Large intestine (tissue), 3 donors: ENCODE measurements around the gene TNPO1. TPM values are rescaled to one million over a fixed set of nuclear protein-coding genes. Genes with fewer than 3 reads are reported as not detected.

ENCODE experiments used
- DNase-seq, 2 donors: peaks; one replicate each; pipeline versions ENCODE4 v3.0.0 to v3.0.0-alpha.2; 2013
- H3K27ac ChIP-seq: one replicate; pipeline ENCODE4 v1.5.1; 2013; ENCODE audit warnings: low read length
- H3K27me3 ChIP-seq: 2 replicates; pipeline ENCODE4 v1.6.1; 2013; ENCODE audit warnings: low read length; ENCODE audit not compliant: control insufficient read depth, insufficient read depth
- H3K36me3 ChIP-seq: 2 replicates; pipeline ENCODE4 v1.6.1; 2013; ENCODE audit warnings: low read length; ENCODE audit not compliant: control insufficient read depth, insufficient read depth
- H3K4me1 ChIP-seq: one replicate; pipeline ENCODE4 v1.6.1; 2013; ENCODE audit warnings: low read length; ENCODE audit not compliant: control insufficient read depth, insufficient read depth
- H3K4me3 ChIP-seq: one replicate; pipeline ENCODE4 v1.5.1; 2013; ENCODE audit warnings: low read length
- H3K9me3 ChIP-seq: one replicate; pipeline ENCODE4 v1.6.1; 2013; ENCODE audit warnings: mild to moderate bottlenecking, low read depth, low read length, moderate library complexity; ENCODE audit not compliant: control insufficient read depth
- WGBS: methylation state at CpG from one replicate; pipeline ENCODE4 v1.1.5; 2013; ENCODE audit warnings: low lambda C conversion rate; ENCODE audit not compliant: insufficient coverage; 5-methylcytosine and 5-hydroxymethylcytosine counted together
- polyA plus RNA-seq: library from polyadenylated mRNA; unstranded; fragments of 120-200 nt; gene quantifications from one replicate; pipeline ENCODE4 v1.2.1, GENCODE V29; 2013

The TNPO1 gene
- polyA plus RNA-seq, 1 donor: 68.3 TPM

DNA sequence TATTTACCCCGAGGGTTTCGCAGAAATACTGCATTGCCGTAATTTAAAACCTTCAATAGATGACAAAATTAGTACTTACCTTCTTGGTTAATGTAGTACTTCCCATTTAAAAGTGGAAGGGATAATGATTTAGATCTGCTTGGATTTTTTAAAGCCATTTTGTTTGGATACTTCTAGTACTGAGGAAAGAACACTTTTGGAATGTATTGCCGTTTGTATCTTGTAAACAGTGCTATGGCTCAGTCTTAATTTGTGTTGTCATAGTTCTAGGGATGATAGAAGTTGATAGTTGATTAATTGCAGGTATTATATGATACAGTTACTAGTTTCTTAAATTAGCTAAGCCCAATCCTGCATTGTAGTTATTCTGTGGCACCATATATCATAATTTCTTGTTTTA lies 33.1 kb downstream of the TNPO1 start:
- H3K27me3 ChIP-seq: no peaks in the 10 kb centered on the region
- H3K36me3 ChIP-seq: peaks cover 15% of the 10 kb centered on the region
- peak in 1 of 2 donors; percentile 16 for DNase-seq
- WGBS: 0% methylated on average over 1 of the region's 4 CpGs
- H3K9me3 ChIP-seq: peaks cover 3% of the 10 kb centered on the region
- peak overlapping the region; percentile 59 for H3K27ac ChIP-seq
- peak overlapping the region; percentile 72 for H3K4me3 ChIP-seq
- peaks cover 3% of the 10 kb centered on the region for H3K4me1 ChIP-seq

- 29% methylated on average over 1 of the region's 2 CpGs for WGBS
These were observed 33.7 kb downstream of the TNPO1 start for GRCh38 chr5:72850113-72850512.

GRCh38 chr5:72852356-72852755 lies 35.9 kb downstream of the TNPO1 start:
- no peak for DNase-seq
- 71% methylated on average over 1 of the region's 4 CpGs for WGBS
- Histone ChIP-seq H3K9me3 (peaks cover 3% of the 10 kb centered on the region), H3K4me1 (peaks cover 3% of the 10 kb centered on the region), H3K27me3 (no peaks in the 10 kb centered on the region), H3K27ac (no peak overlapping the region), H3K36me3 (peaks cover 38% of the 10 kb centered on the region), H3K4me3 (no peak overlapping the region)

More at GRCh38 chr5:72850113-72850512, 33.7 kb downstream of the TNPO1 start:
- Histone ChIP-seq H3K4me1 (peaks cover 3% of the 10 kb centered on the region), H3K27me3 (no peaks in the 10 kb centered on the region), H3K27ac (no peak overlapping the region), H3K9me3 (peaks cover 3% of the 10 kb centered on the region), H3K36me3 (peaks cover 18% of the 10 kb centered on the region), H3K4me3 (peak overlapping the region; percentile 72)
- DNase-seq: no peak

DNA sequence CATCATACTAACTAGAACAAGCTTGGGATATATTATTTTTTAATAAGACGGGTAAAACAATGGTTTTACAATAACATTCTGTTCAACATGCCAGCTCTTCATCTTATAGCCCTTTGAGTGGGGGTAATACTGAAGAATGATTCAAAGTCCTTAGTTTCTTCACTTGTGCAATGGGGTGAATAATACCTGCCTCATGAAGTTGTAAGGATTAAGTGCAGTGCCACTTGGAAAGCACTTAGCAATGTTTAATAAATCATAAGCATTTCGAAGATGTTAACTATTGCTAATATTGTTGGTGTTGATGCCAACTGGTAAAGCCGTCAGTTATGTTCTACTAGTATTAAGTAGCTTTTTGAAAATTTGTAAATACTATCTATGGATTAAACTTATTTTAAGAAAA lies 38.0 kb downstream of the TNPO1 start:
- DNase-seq: no peak
- Histone ChIP-seq H3K36me3 (peaks cover 47% of the 10 kb centered on the region), H3K9me3 (no peaks in the 10 kb centered on the region), H3K4me3 (no peak overlapping the region), H3K27ac (no peak overlapping the region), H3K27me3 (no peaks in the 10 kb centered on the region), H3K4me1 (peaks cover 3% of the 10 kb centered on the region)
- 67% methylated on average over 1 of the region's 3 CpGs for WGBS

GRCh38 chr5:72855821-72856220 lies 39.4 kb downstream of the TNPO1 start:
- peaks cover 3% of the 10 kb centered on the region for H3K4me1 ChIP-seq
- H3K27me3 ChIP-seq: no peaks in the 10 kb centered on the region
- no peak overlapping the region for H3K4me3 ChIP-seq
- peaks cover 53% of the 10 kb centered on the region for H3K36me3 ChIP-seq
- DNase-seq: no peak
- H3K9me3 ChIP-seq: no peaks in the 10 kb centered on the region
- WGBS: 100% methylated on average over 1 of the region's 2 CpGs
- H3K27ac ChIP-seq: no peak overlapping the region

GRCh38 chr5:72857396-72857795 lies 40.9 kb downstream of the TNPO1 start:
- Histone ChIP-seq H3K27ac (no peak overlapping the region), H3K36me3 (peaks cover 56% of the 10 kb centered on the region), H3K4me3 (no peak overlapping the region), H3K27me3 (no peaks in the 10 kb centered on the region), H3K9me3 (no peaks in the 10 kb centered on the region), H3K4me1 (no peaks in the 10 kb centered on the region)
- DNase-seq: no peak
- WGBS: 100% methylated on average over 2 of the region's 5 CpGs

DNA sequence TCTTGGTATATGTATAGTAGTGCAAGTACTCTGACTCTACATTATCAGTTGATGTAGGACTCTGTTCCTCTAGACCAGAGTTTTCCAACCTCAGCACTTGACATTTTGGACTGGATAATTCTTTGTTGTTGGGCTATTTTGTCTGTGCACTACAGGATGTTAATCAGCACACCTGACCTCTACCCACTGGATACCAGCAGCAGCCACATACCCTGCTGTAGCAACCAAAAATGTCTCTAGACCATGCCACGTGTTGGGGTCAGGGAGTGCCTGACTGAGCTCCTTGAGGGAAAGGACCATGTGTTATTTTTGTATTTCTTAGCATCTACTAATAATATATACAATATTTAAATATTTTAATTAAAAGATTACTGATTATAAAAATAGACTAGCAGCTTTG lies 42.7 kb downstream of the TNPO1 start:
- no peak overlapping the region for H3K27ac ChIP-seq
- no peaks in the 10 kb centered on the region for H3K4me1 ChIP-seq
- peaks cover 60% of the 10 kb centered on the region for H3K36me3 ChIP-seq
- no peaks in the 10 kb centered on the region for H3K27me3 ChIP-seq
- no peak for DNase-seq
- WGBS: no CpG with 5 or more reads among the region's 1 CpG
- no peak overlapping the region for H3K4me3 ChIP-seq
- no peaks in the 10 kb centered on the region for H3K9me3 ChIP-seq

GRCh38 chr5:72860499-72860898 lies 44.0 kb downstream of the TNPO1 start:
- Histone ChIP-seq H3K27me3 (no peaks in the 10 kb centered on the region), H3K4me1 (no peaks in the 10 kb centered on the region), H3K4me3 (no peak overlapping the region), H3K36me3 (peaks cover 59% of the 10 kb centered on the region), H3K9me3 (no peaks in the 10 kb centered on the region), H3K27ac (no peak overlapping the region)
- no peak for DNase-seq
- 100% methylated on average over 1 of the region's 4 CpGs for WGBS

DNA sequence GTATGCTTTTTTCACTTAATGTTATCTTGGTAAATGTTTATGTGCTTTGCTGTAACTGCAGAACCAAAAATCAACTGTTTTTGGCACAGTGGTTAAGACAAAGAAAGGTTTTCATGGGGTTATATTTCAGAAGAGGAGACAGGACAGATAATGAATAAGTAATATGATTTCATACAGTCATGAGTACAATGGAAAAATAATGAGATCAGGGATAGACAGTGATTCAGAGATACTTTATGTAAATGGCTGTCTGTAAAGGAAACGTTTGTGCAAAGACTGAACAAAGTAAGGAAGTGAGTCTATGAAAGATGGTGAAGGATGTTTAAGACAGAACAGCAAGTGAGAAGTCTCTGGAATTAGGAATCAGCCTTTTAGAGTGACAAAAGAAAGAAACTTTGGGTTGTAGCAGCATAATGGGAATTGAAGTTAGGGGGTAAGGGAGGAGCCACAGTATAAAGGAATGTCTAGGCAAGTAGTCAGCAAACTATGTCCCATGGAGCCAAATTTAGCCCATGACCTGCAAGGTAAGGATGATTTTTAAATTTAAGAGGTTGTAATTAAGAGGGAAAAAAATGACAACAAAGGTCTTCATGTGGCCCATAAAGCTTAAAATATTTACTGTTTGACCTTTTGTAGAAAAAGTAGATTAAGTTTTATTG lies 55.0 kb downstream of the TNPO1 start:
- Histone ChIP-seq H3K36me3 (peaks cover 40% of the 10 kb centered on the region), H3K4me3 (no peak overlapping the region), H3K4me1 (no peaks in the 10 kb centered on the region), H3K27me3 (no peaks in the 10 kb centered on the region), H3K27ac (no peak overlapping the region), H3K9me3 (no peaks in the 10 kb centered on the region)
- 43% methylated on average over 1 of the region's 1 CpG for WGBS
- no peak for DNase-seq

GRCh38 chr5:72878854-72879253 lies 62.4 kb downstream of the TNPO1 start:
- Histone ChIP-seq H3K27me3 (no peaks in the 10 kb centered on the region), H3K4me1 (no peaks in the 10 kb centered on the region), H3K27ac (no peak overlapping the region), H3K9me3 (no peaks in the 10 kb centered on the region), H3K4me3 (no peak overlapping the region), H3K36me3 (peaks cover 67% of the 10 kb centered on the region)
- 88% methylated on average over 3 of the region's 4 CpGs for WGBS
- no peak for DNase-seq

DNA sequence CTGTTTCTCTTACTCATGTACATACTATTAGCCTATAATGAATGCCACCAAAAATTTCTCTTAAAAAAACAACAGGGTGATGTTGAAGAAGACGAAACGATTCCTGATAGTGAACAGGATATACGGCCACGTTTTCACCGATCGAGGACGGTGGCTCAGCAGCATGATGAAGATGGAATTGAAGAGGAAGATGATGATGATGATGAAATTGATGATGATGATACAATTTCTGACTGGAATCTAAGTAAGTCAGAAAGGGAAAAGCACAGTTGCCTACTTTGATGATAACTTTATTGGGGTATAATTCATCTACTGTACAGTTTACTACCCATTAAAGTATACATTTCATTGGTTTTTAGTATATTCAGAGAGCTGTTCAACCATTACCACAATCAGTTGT lies 66.5 kb downstream of the TNPO1 start:
- H3K4me1 ChIP-seq: no peaks in the 10 kb centered on the region
- peaks cover 76% of the 10 kb centered on the region for H3K36me3 ChIP-seq
- WGBS: no CpG with 5 or more reads among the region's 7 CpGs
- DNase-seq: no peak
- H3K27ac ChIP-seq: no peak overlapping the region
- H3K4me3 ChIP-seq: no peak overlapping the region
- H3K9me3 ChIP-seq: no peaks in the 10 kb centered on the region
- no peaks in the 10 kb centered on the region for H3K27me3 ChIP-seq
